Mammary epithelial cell (primary cell): ENCODE results near the gene COMMD10.

Experiments
- EZH2 ChIP-seq: IDR thresholded peaks from 2 replicates; pipeline ENCODE4 v1.6.1; 2012; ENCODE audit warnings: low read length, inconsistent platforms, borderline replicate concordance
- TF ChIP-seq, protein P1 (sequence below), 2 donors: IDR thresholded peaks in 1 of 2; conservative IDR thresholded peaks in 1 of 2; 2 replicates each; pipeline ENCODE4 v1.5.1; 2011 to 2012; ENCODE audit warnings: inconsistent platforms in 2 of 2, low read length in 2 of 2, mild to moderate bottlenecking in 2 of 2, control low read depth in 1 of 2, low read depth in 1 of 2; ENCODE audit not compliant: insufficient read depth in 1 of 2; ENCODE audit errors: extremely low read depth in 1 of 2

GRCh38 chr5:116315531-116315930 is 230.7 kb downstream of the COMMD10 start:
- TF ChIP-seq, protein P1, sequence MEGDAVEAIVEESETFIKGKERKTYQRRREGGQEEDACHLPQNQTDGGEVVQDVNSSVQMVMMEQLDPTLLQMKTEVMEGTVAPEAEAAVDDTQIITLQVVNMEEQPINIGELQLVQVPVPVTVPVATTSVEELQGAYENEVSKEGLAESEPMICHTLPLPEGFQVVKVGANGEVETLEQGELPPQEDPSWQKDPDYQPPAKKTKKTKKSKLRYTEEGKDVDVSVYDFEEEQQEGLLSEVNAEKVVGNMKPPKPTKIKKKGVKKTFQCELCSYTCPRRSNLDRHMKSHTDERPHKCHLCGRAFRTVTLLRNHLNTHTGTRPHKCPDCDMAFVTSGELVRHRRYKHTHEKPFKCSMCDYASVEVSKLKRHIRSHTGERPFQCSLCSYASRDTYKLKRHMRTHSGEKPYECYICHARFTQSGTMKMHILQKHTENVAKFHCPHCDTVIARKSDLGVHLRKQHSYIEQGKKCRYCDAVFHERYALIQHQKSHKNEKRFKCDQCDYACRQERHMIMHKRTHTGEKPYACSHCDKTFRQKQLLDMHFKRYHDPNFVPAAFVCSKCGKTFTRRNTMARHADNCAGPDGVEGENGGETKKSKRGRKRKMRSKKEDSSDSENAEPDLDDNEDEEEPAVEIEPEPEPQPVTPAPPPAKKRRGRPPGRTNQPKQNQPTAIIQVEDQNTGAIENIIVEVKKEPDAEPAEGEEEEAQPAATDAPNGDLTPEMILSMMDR (conservative IDR thresholded peaks at IDR 0.05 in 1 of 2, IDR thresholded peaks at IDR 0.05 in 1 of 2; ENCODE audit: extremely low read depth in 1 of 2, insufficient read depth in 1 of 2, low read depth in 1 of 2, low read length in 2 of 2): no peak
- no peak for TF ChIP-seq EZH2
